Activated B cell treated with CpG ODN at 0.5 μM for 24 hours (primary cell): ENCODE results near the gene RUFY4. TPM values are rescaled to one million over a fixed set of nuclear protein-coding genes. Genes with fewer than 3 reads are reported as not detected.

Source experiments
- ATAC-seq: fragments of 200-7000 bp; cut with Tn5 transposase; one replicate; pipeline ENCODE4 v1.10.0; 2021; ENCODE audit warnings: low read depth, mild to moderate bottlenecking, moderate library complexity
- CTCF ChIA-PET: fragments of 350-600 bp; sonication (Branson Sonifier 250); formaldehyde crosslinking; loops from one replicate; lab custom pipeline; 2021; ENCODE audit warnings: antibody characterized with exemption; lab: Charles Lee
- POLR2A ChIA-PET: fragments of 350-600 bp; sonication (Branson Sonifier 250); formaldehyde crosslinking; loops from one replicate; lab custom pipeline; 2021; ENCODE audit warnings: antibody characterized with exemption; lab: Charles Lee
- DNase-seq: peaks from one replicate; pipeline ENCODE4 v3.0.0; 2022
- H3K27ac Mint-ChIP-seq: one replicate; pipeline ENCODE4 v1.8.0; 2020; ENCODE audit warnings: mixed read lengths
- H3K27me3 Mint-ChIP-seq: one replicate; pipeline ENCODE4 v1.8.0; 2021; ENCODE audit warnings: mixed read lengths
- H3K36me3 Mint-ChIP-seq: one replicate; pipeline ENCODE4 v1.8.0; 2021; ENCODE audit warnings: low read depth, mixed read lengths
- H3K4me1 Mint-ChIP-seq: one replicate; pipeline ENCODE4 v1.8.0; 2021; ENCODE audit warnings: mixed read lengths
- H3K4me3 Mint-ChIP-seq: one replicate; pipeline ENCODE4 v1.8.0; 2020; ENCODE audit warnings: mild to moderate bottlenecking, mixed read lengths
- H3K9me3 Mint-ChIP-seq: one replicate; pipeline ENCODE4 v1.8.0; 2020; ENCODE audit warnings: mixed read lengths
- intact Hi-C: fragments of 100-400 bp; cut with micrococcal nuclease; formaldehyde crosslinking; loops from one replicate; pipeline ENCODE4 v1.15.1; 2024
- total RNA-seq: library from RNA; stranded (reverse); gene quantifications from 2 replicates; pipeline ENCODE4 v1.2.3, GENCODE V29; 2022
- TF ChIP-seq, protein P1 (sequence below): fragments of 200-600 bp; IDR thresholded peaks from one replicate; pipeline ENCODE4 v1.8.0; 2022; ENCODE audit warnings: antibody characterized with exemption, mild to moderate bottlenecking

The RUFY4 gene
- total RNA-seq, 1 donor from 2014 or later: 0.53 TPM

DNA sequence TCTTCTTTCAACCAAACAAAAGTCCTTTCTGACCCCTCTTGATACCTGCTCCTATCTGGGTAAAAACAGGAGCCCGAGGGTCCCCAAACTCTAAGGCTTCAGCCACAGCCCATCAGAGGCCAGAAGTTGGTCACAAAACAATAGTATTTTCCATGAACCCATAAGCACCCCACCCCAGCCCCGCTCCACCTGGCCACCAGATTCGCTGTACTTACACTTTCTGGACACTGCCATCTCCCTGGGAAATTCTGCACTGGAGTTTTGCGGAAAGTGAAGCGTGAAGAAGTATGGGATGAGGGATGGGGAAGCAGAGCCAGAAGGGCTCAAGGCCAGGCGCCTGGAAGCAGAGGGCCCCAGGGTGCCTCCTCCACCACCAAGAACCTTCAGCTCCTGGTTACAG, 5.2 kb upstream of the RUFY4 start:
- Mint-ChIP-seq H3K36me3 (no peaks in the 10 kb centered on the region), H3K4me3 (no peak overlapping the region), H3K9me3 (no peaks in the 10 kb centered on the region), H3K27me3 (peaks cover 23% of the 10 kb centered on the region), H3K27ac (no peak overlapping the region), H3K4me1 (peaks cover 18% of the 10 kb centered on the region)
- ChIA-PET CTCF (interaction anchor here (1.0 to 1.3 kb wide), 2 partner anchors 22 to 278 kb away, joined by 3 read pairs; no protein-coding TSS in a partner anchor), POLR2A (no interaction called here)
- ATAC-seq: no peak
- intact Hi-C loops: no loop called here
- TF ChIP-seq, protein P1, sequence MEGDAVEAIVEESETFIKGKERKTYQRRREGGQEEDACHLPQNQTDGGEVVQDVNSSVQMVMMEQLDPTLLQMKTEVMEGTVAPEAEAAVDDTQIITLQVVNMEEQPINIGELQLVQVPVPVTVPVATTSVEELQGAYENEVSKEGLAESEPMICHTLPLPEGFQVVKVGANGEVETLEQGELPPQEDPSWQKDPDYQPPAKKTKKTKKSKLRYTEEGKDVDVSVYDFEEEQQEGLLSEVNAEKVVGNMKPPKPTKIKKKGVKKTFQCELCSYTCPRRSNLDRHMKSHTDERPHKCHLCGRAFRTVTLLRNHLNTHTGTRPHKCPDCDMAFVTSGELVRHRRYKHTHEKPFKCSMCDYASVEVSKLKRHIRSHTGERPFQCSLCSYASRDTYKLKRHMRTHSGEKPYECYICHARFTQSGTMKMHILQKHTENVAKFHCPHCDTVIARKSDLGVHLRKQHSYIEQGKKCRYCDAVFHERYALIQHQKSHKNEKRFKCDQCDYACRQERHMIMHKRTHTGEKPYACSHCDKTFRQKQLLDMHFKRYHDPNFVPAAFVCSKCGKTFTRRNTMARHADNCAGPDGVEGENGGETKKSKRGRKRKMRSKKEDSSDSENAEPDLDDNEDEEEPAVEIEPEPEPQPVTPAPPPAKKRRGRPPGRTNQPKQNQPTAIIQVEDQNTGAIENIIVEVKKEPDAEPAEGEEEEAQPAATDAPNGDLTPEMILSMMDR: no peak
- no peak for DNase-seq

DNA sequence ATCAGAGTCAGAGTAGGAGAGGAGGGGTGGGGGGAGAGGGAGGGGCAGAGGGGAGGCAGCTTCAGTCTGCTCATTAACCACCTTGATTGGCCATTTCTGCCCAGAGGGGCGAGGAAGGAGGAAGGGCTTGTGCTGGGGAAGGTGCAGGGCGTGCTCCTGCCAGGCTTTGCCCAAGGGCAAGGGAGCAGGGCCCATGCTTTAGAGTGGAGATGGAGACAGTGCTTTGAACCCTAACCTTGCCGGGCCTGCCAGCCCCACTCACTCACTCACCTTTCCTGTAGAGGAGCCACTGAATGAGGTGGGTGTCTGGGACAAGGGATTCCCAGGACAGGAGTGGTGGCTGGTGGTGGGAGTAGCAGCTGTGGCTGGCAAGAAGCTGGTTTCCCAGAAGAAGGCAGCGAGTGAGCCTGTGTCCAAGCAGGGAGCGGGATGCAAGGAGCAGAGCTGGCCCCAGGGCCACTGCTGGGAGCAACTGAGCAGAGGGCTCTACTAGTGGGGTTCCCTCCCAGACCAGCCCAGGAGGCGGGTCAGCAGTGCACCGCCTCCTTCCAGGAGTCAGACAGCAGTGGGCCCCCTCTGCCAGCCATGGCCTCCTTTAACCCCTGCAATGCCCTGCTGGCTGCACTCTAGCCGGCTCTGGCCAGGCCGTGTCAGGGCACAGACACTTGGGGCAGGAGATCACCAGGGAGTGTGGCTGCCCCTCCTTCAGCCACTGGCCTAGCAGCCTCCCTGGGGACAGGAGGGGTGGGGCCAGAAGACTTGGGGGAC, 3.6 kb upstream of the RUFY4 start:
- CTCF ChIA-PET: no interaction called here
- Mint-ChIP-seq H3K27me3 (peaks cover 14% of the 10 kb centered on the region), H3K27ac (no peak overlapping the region), H3K4me3 (no peak overlapping the region), H3K9me3 (no peaks in the 10 kb centered on the region), H3K36me3 (no peaks in the 10 kb centered on the region), H3K4me1 (peaks cover 21% of the 10 kb centered on the region)
- ATAC-seq: no peak
- DNase-seq: no peak
- TF ChIP-seq, protein P1: no peak
- intact Hi-C loops: no loop called here
- POLR2A ChIA-PET: no interaction called here

DNA sequence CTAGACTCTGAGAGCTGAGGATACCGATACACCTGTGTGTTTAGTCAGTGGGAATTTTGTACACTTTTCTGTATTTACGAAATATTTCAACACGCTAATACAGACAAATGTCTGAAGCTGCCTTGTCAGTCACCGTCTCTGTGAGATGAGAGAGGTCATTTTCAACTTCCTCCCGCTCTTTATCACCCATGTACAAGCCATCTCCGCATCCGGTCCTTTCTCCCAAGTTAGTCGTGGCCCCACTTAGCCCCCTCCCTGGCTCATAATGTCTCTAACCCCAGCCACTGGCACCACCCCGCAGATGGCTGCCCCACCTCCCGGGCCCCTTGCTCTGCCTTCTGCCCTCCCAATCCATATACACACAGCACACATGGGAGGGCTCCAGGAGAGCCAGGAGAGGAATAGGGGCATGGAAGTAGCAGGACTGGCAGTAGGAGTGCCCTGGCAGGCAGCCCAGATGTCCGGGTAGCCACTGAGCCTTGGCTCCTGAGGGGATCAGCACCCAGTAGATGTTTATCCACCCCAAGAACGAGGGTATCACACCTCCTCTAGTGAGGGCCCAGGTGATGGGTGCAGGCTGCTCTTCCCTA, 2.0 kb upstream of the RUFY4 start:
- intact Hi-C loops: no loop called here
- Mint-ChIP-seq H3K27me3 (peaks cover 14% of the 10 kb centered on the region), H3K4me1 (peaks cover 21% of the 10 kb centered on the region), H3K27ac (no peak overlapping the region), H3K9me3 (no peaks in the 10 kb centered on the region), H3K36me3 (no peaks in the 10 kb centered on the region), H3K4me3 (no peak overlapping the region)
- DNase-seq (no peak), ATAC-seq (no peak)
- ChIA-PET CTCF (interaction anchor here (1.2 kb wide), 1 partner anchor 281 kb away, joined by 3 read pairs; no protein-coding TSS in a partner anchor), POLR2A (no interaction called here)
- TF ChIP-seq, protein P1: no peak

DNA sequence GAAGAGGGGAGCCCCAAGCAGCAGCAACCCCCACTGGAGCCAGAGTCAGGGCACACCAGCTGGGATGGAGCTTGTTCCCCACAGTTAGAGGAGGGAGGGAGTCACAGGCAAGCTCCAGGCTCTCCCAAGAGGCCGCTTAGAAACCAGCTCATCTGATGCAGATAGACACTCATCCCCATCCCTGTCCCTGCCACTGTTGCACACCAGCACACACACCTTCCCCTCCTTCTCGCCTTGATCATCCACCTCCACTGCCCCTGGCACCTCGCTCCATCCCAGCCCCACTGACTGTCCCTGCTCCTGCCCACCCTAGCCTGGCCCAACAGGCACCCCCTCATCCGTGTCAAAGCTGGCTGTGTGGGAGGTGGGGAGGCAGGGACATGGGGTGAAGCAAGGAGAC, 1.5 kb upstream of the RUFY4 start:
- H3K36me3 Mint-ChIP-seq: no peaks in the 10 kb centered on the region
- H3K4me1 Mint-ChIP-seq: peaks cover 21% of the 10 kb centered on the region
- H3K27me3 Mint-ChIP-seq: peaks cover 14% of the 10 kb centered on the region
- no peak overlapping the region for H3K27ac Mint-ChIP-seq
- H3K4me3 Mint-ChIP-seq: no peak overlapping the region
- TF ChIP-seq, protein P1: no peak
- no peak for DNase-seq
- H3K9me3 Mint-ChIP-seq: no peaks in the 10 kb centered on the region
- intact Hi-C loops: no loop called here
- CTCF ChIA-PET: interaction anchor here (1.2 kb wide), 1 partner anchor 282 kb away, joined by 3 read pairs; no protein-coding TSS in a partner anchor
- POLR2A ChIA-PET: no interaction called here
- no peak for ATAC-seq

DNA sequence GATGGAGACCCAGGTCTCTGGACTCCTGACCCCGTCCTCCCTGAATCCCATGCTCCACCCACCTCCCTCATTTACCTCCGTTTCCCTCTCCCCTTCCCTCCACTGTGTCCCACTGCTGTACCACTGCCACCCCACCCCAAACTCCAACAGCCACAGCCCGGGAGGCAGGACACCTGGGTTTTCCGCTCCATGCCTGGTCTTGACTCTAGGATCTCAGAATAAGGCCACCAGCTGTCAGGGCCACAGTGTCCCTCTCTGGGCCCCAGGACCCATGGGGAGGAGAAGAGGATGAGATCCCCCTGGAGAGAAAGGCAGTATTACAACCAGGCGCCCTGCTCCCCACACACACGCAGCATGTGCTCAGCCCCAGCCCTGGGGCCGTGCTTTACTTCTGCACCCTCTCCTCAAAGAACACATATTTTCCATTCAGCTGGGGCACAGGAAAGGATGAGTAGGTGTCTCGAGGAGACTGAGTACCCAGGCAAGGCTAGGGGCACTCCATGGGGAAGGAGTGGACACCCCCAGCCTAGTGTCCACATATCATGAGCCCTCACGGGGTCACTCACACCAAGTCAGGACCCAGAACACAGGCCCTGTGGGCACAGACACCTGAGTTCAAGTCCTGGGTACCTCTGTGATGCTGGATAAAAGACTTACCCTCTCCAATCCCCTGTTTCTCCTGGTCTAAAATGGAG, 700 bp downstream of the RUFY4 start:
- ChIA-PET CTCF (interaction anchor here (1.1 kb wide), 1 partner anchor 280 kb away, joined by 4 read pairs; no protein-coding TSS in a partner anchor), POLR2A (no interaction called here)
- Mint-ChIP-seq H3K9me3 (no peaks in the 10 kb centered on the region), H3K4me1 (peaks cover 8% of the 10 kb centered on the region), H3K27ac (no peak overlapping the region), H3K4me3 (no peak overlapping the region), H3K27me3 (peaks cover 15% of the 10 kb centered on the region), H3K36me3 (no peaks in the 10 kb centered on the region)
- TF ChIP-seq, protein P1: no peak
- no peak for DNase-seq
- intact Hi-C loops: no loop called here
- no peak for ATAC-seq
